ENCODE results near the gene BMP7. TPM values are rescaled to one million over a fixed set of nuclear protein-coding genes. Genes with fewer than 3 reads are reported as not detected.

The BMP7 gene
- total and polyA plus RNA-seq, 2 of the 8 experiments (the other 6 are each of a cell fraction or from before 2014, with no cell fraction given) = 9.2 to 14.7 TPM

- TF ChIP-seq MAFK (IDR thresholded peaks at IDR 0.05; ENCODE audit: low read depth, low read length) (no peak), E2F6 (IDR thresholded peaks at IDR 0.05) (0 out of 2 replicates have a peak, but pooled peaks have one; percentile 19), NRF1 (IDR thresholded peaks at IDR 0.05; ENCODE audit: low read depth, low read length) (no peak), KDM5A (IDR thresholded peaks at IDR 0.05; ENCODE audit: low read length) (no peak), BCL11A (IDR thresholded peaks at IDR 0.05; ENCODE audit: low read depth in 2 of 2, low read length in 2 of 2) (peak in 1 of 2 experiments; percentile 20), RBBP5 (IDR thresholded peaks at IDR 0.05; ENCODE audit: borderline replicate concordance, low read depth, low read length) (no peak), YY1 (IDR thresholded peaks at IDR 0.05; ENCODE audit: low read depth, low read length) (no peak), SIN3A (conservative IDR thresholded peaks at IDR 0.05 in 1 of 2, IDR thresholded peaks at IDR 0.05 in 1 of 2; ENCODE audit: low read depth in 1 of 2, low read length in 2 of 2) (no peak), NANOG (IDR thresholded peaks at IDR 0.05; ENCODE audit: insufficient read depth, low read depth, low read length, poor library complexity, severe bottlenecking) (no peak), BACH1 (IDR thresholded peaks at IDR 0.05; ENCODE audit: low read length) (no peak), CTBP2 (IDR thresholded peaks at IDR 0.05; ENCODE audit: borderline replicate concordance, insufficient read depth, insufficient read length, low read length) (peak; percentile 90), ZNF274 (IDR thresholded peaks at IDR 0.05; ENCODE audit: borderline replicate concordance, extremely low read depth, low read length) (no peak), BRCA1 (IDR thresholded peaks at IDR 0.05; ENCODE audit: low read depth, low read length) (no peak), PHF8 (conservative IDR thresholded peaks at IDR 0.05; ENCODE audit: low read depth, low read length) (no peak), SP4 (IDR thresholded peaks at IDR 0.05; ENCODE audit: low read length) (no peak)
- TF ChIP-seq, protein P1, sequence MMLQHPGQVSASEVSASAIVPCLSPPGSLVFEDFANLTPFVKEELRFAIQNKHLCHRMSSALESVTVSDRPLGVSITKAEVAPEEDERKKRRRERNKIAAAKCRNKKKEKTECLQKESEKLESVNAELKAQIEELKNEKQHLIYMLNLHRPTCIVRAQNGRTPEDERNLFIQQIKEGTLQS (IDR thresholded peaks at IDR 0.05; ENCODE audit: insufficient read depth, low read depth, low read length) = no peak
- TF ChIP-seq, protein P2, sequence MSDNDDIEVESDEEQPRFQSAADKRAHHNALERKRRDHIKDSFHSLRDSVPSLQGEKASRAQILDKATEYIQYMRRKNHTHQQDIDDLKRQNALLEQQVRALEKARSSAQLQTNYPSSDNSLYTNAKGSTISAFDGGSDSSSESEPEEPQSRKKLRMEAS (IDR thresholded peaks at IDR 0.05) = no peak
Observed at GRCh38 chr20:57198132-57199072, 68.0 kb downstream of the BMP7 start (continued).

Measured in H1 (cell line).